Upper lobe of left lung (tissue), 6 donors: ENCODE data around the gene NEDD4L. TPM values are rescaled to one million over a fixed set of nuclear protein-coding genes. Genes with fewer than 3 reads are reported as not detected.

Experiments used
- ATAC-seq, 2 donors: fragments of 200-7000 bp; cut with Tn5 transposase; one replicate each; pipeline ENCODE4 v1.9.1; 2022; ENCODE audit warnings: mild to moderate bottlenecking in 2 of 2, moderate library complexity in 2 of 2; ENCODE audit not compliant: low FRiP score in 2 of 2
- DNase-seq, 2 donors: peaks; one replicate each; pipeline ENCODE4 v3.0.0-alpha.2; 2019 to 2020
- H3K27ac ChIP-seq, 4 donors: fragments of 200-600 bp; sonication (generic); one replicate each; pipeline ENCODE4 v1.5.1; 2016 to 2019
- H3K27me3 ChIP-seq, 4 donors: fragments of 200-600 bp; sonication (generic); one replicate each; pipeline ENCODE4 v1.5.1; 2017 to 2019
- H3K36me3 ChIP-seq, 4 donors: fragments of 200-600 bp; sonication (generic); one replicate each; pipeline ENCODE4 v1.5.1; 2016 to 2019
- H3K4me1 ChIP-seq, 4 donors: fragments of 200-600 bp; sonication (generic); one replicate each; pipeline ENCODE4 v1.5.1; 2018 to 2019
- H3K4me3 ChIP-seq, 4 donors: fragments of 200-600 bp; sonication (generic); one replicate each; pipeline ENCODE4 v1.5.1; 2017 to 2019; ENCODE audit warnings: mild to moderate bottlenecking in 2 of 4, moderate library complexity in 1 of 4
- H3K9me3 ChIP-seq, 4 donors: fragments of 200-600 bp; sonication (generic); one replicate each; pipeline ENCODE4 v1.5.1; 2018 to 2019
- EP300 ChIP-seq, 4 donors: sonication (generic); formaldehyde crosslinking; IDR thresholded peaks; one replicate each; pipeline ENCODE4 v1.5.1; 2017; ENCODE audit warnings: antibody characterized with exemption in 4 of 4, control low read depth in 2 of 4
- POLR2A ChIP-seq, 4 donors: fragments of 450-650 bp; IDR thresholded peaks; one replicate each; pipeline ENCODE4 v1.5.1; 2016 to 2017; ENCODE audit warnings: antibody characterized with exemption in 4 of 4, mild to moderate bottlenecking in 2 of 4
- POLR2AphosphoS5 ChIP-seq, 2 donors: sonication (generic); formaldehyde crosslinking; IDR thresholded peaks; one replicate each; pipeline ENCODE4 v1.5.1; 2017; ENCODE audit warnings: antibody characterized with exemption in 2 of 2
- WGBS, 2 donors: methylation state at CpG; one replicate each; pipeline ENCODE4 v1.1.5; 2017 to 2018; 5-methylcytosine and 5-hydroxymethylcytosine counted together
- total RNA-seq, 6 donors: library from RNA; depleted of rRNA in 4 of 6; stranded (reverse); fragments of >200 nt in 4 of 6; gene quantifications; one replicate each; pipeline versions ENCODE4 v1.1.0 to v1.2.1, GENCODE V29; 2016 to 2021
- TF ChIP-seq, protein P1 (sequence below), 6 experiments: fragments of 450-650 bp in 4 of 6; fragments of 200-600 bp in 2 of 6; sonication (generic) in 2 of 6; IDR thresholded peaks; one replicate each; pipeline ENCODE4 v1.5.1; 2016 to 2019; ENCODE audit warnings: antibody characterized with exemption in 6 of 6
- donor health status: DM: no; HTN: no; CAD: no; lungs with moderate emphysema.
- donor health status: DM: no; HTN: yes; CAD: no; lungs with severe emphysema.

Gene NEDD4L
- total RNA-seq, 6 donors from 2014 or later = 148 to 491 (median 300) TPM

DNA sequence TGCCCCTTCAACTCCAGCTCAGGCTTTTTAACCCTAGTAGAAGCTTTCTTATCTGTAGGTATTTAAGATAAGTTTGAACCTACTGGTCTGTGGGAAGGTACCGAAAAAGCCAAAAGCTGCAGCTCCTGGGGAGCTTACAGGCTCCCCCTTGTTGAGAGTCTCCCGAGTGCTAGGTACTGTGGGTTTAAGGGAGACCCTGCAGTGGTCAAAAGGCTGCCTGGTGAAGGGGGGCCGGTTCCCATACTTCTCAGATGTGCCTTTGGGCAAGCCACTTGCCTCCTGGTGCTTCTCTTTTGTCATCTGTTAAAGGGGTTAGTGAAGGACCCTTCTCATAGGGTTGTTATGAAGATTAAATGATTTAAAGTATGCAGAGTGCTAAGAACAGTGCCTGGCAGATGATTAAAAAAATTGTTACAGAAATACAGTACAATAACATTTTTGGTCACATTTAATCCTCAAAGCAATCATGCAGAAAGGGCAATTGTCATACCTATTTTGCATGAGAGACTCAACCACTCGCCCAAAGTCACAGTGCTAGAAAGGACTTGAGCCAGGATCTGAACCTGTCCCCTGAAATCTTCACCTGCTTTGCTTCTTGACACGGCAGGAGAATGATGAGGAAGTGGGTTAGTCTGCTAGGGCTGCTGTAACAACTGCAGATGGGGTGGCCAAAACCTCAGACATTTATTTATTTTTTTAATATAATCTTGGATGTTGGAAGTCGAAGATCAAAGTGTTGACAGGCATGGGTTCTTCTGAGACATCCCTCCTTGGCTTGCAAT, 62.5 kb downstream of the NEDD4L start:
- 64 to 68% methylated on average over 6 of the region's 6 CpGs for WGBS, 2 donors
- Histone ChIP-seq H3K27me3 (no peaks in the 10 kb centered on the region), H3K9me3 (no peaks in the 10 kb centered on the region), H3K36me3 (no peaks in the 10 kb centered on the region), H3K4me1 (peaks cover 8 to 28% (median 15%) of the 10 kb centered on the region in 4 donors), H3K27ac (no peak overlapping the region), H3K4me3 (no peak overlapping the region)
- DNase-seq (no peak), ATAC-seq (no peak)
- TF ChIP-seq EP300 (IDR thresholded peaks at IDR 0.05) (no peak), POLR2A (IDR thresholded peaks at IDR 0.05) (no peak), POLR2AphosphoS5 (IDR thresholded peaks at IDR 0.05) (no peak)
- TF ChIP-seq, protein P1, sequence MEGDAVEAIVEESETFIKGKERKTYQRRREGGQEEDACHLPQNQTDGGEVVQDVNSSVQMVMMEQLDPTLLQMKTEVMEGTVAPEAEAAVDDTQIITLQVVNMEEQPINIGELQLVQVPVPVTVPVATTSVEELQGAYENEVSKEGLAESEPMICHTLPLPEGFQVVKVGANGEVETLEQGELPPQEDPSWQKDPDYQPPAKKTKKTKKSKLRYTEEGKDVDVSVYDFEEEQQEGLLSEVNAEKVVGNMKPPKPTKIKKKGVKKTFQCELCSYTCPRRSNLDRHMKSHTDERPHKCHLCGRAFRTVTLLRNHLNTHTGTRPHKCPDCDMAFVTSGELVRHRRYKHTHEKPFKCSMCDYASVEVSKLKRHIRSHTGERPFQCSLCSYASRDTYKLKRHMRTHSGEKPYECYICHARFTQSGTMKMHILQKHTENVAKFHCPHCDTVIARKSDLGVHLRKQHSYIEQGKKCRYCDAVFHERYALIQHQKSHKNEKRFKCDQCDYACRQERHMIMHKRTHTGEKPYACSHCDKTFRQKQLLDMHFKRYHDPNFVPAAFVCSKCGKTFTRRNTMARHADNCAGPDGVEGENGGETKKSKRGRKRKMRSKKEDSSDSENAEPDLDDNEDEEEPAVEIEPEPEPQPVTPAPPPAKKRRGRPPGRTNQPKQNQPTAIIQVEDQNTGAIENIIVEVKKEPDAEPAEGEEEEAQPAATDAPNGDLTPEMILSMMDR (IDR thresholded peaks at IDR 0.05) = no peak

DNA sequence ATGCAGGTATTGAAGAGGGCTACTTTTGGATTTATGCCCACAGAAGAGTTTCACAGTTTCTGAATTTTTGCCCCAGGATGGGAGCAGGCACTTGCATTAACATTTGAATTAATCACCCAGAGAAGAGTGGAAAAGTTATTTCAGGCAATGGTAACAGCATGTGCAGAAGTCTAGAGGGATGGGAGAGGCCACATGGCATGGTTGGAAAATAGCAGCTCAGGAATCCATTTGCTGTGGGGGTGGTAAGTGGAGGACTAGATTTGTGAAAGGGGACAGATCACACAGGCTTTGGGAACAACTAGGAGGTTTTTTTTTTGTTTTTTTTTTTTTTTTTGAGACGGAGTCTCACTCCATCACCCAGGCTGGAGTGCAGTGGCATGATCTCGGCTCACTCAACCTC, 65.2 kb downstream of the NEDD4L start:
- ATAC-seq (no peak), DNase-seq (no peak)
- Histone ChIP-seq H3K27me3 (no peaks in the 10 kb centered on the region), H3K4me1 (peaks cover 5 to 27% (median 11%) of the 10 kb centered on the region in 4 donors), H3K9me3 (no peaks in the 10 kb centered on the region), H3K36me3 (no peaks in the 10 kb centered on the region), H3K4me3 (no peak overlapping the region), H3K27ac (no peak overlapping the region)
- TF ChIP-seq POLR2AphosphoS5 (IDR thresholded peaks at IDR 0.05) (no peak), EP300 (IDR thresholded peaks at IDR 0.05) (no peak), POLR2A (IDR thresholded peaks at IDR 0.05) (no peak)
- TF ChIP-seq, protein P1 (IDR thresholded peaks at IDR 0.05) = no peak
- WGBS, 2 donors = 93 to 96% methylated on average over 2 of the region's 2 CpGs

DNA sequence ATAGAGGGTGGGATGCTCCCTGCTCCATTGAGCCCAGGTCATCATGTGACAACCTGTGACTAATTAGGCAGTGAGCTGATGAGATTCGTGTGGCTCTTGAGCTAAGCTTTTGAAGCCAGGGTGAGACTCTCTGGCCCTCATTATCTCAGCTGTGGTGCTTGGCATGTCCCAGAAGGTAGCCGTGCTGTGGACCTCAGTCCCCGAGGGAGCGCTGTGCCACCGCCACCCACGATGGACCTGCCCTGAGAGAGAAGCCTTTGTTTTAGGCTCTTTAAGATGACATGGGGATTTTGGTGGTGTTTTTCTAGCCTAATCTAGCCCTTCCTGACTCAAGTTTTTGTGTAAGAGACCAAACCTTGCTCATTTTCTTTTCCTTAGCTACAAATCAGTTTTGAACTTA, 66.4 kb downstream of the NEDD4L start:
- Histone ChIP-seq H3K4me3 (no peak overlapping the region), H3K27me3 (no peaks in the 10 kb centered on the region), H3K9me3 (no peaks in the 10 kb centered on the region), H3K4me1 (peaks cover 5 to 16% (median 10%) of the 10 kb centered on the region in 4 donors), H3K27ac (no peak overlapping the region), H3K36me3 (no peaks in the 10 kb centered on the region)
- WGBS, 2 donors = 79 to 88% methylated on average over 5 of the region's 6 CpGs
- TF ChIP-seq POLR2AphosphoS5 (IDR thresholded peaks at IDR 0.05) (no peak), EP300 (IDR thresholded peaks at IDR 0.05) (no peak)
- DNase-seq = peak in 1 of 2 donors; percentile 26
- ATAC-seq = no peak

DNA sequence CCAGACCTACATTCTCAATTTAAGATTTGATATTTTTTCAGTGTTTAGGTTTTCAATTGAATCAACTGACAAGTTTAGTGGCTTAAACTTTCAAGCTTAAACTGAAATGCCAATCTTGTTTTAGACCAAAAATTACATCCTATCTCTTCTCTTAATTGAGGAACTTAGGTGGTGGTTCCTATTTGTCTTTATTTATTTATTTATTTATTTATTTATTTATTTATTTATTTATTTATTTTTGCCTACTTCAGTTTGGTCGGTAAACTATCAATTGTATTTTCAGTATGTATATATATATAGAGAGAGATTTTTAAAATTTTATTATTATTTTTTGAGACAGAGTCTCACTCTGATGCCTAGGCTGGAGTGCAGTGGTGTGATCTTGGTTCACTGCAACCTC, 68.1 kb downstream of the NEDD4L start:
- Histone ChIP-seq H3K36me3 (no peaks in the 10 kb centered on the region), H3K4me1 (peaks cover 0 to 20% (median 9%) of the 10 kb centered on the region in 4 donors), H3K27me3 (no peaks in the 10 kb centered on the region), H3K27ac (no peak overlapping the region), H3K9me3 (no peaks in the 10 kb centered on the region), H3K4me3 (no peak overlapping the region)
- no peak for TF ChIP-seq EP300 (IDR thresholded peaks at IDR 0.05)
- TF ChIP-seq POLR2A (IDR thresholded peaks at IDR 0.05) = no peak
- no peak for TF ChIP-seq POLR2AphosphoS5 (IDR thresholded peaks at IDR 0.05)
- TF ChIP-seq, protein P1 (IDR thresholded peaks at IDR 0.05) = no peak
- no peak for ATAC-seq
- no peak for DNase-seq
- WGBS, 2 donors = 94 to 100% methylated on average over 1 of the region's 1 CpG

DNA sequence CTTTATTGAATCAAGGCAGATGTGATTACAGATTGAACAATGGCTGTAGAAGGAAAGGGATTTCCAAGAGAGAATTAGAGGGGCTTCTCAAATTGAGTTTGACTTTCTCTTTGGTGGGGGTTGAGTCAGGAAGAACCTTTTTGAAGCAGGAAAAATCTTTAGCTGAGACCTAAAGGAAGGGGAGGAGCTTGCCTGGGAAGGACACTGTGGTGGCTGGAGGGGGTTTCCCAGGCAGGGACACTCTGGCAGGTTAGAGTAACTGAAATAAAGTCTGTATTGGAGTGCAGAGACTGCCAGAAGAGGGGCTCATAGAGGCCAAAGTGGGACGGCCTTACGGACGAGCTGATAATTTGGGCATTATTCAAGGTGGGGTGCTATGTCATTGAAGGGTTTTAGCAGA, 69.3 kb downstream of the NEDD4L start:
- ATAC-seq = no peak
- WGBS, 2 donors = 91 to 93% methylated on average over 3 of the region's 3 CpGs

More for the DNA sequence above, 69.3 kb downstream of the NEDD4L start:
- H3K4me1 ChIP-seq = peaks cover 5 to 32% (median 14%) of the 10 kb centered on the region in 4 donors
- no peaks in the 10 kb centered on the region for H3K36me3 ChIP-seq
- no peak for TF ChIP-seq EP300 (IDR thresholded peaks at IDR 0.05)
- TF ChIP-seq, protein P1 (IDR thresholded peaks at IDR 0.05) = no peak
- H3K9me3 ChIP-seq = no peaks in the 10 kb centered on the region
- no peak overlapping the region for H3K27ac ChIP-seq
- no peak overlapping the region for H3K4me3 ChIP-seq
- no peaks in the 10 kb centered on the region for H3K27me3 ChIP-seq
- DNase-seq = no peak
